ENCODE results near the gene DUSP22. TPM values are rescaled to one million over a fixed set of nuclear protein-coding genes. Genes with fewer than 3 reads are reported as not detected.

DUSP22 gene
- total RNA-seq, 2 donors from 2014 or later = 22.2 to 33.3 TPM

- H3K36me3 Mint-ChIP-seq = peaks cover 10 to 14% of the 10 kb centered on the region in 2 donors
- no peak overlapping the region for H3K27ac Mint-ChIP-seq
- H3K9me3 Mint-ChIP-seq = peaks cover 0 to 3% of the 10 kb centered on the region in 2 donors
- no peak for DNase-seq (ENCODE audit: low spot score in 2 of 2)
- ATAC-seq = no peak
Measured at GRCh38 chr6:314377-314776, 22.1 kb downstream of the DUSP22 start.

DNA sequence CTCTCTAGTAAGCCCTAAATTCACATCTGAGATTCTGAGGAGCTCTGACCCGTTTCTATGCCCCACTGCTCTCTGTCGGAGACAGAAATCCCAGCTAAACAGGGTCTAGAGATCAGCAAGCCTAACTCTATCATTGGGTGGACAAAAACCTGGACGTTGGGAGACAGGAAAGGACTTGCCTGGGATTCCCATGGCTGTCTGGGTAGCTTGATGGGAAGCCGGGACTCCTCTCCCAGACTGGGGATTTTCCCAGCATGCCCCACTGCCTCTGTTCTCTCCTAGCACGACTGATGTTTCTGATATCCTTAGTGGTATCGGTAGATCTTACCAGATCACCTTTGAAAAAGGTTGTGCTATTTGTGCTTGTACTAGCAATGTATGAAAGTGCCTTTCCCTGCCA is 22.9 kb downstream of the DUSP22 start:
- no peak overlapping the region for H3K27ac Mint-ChIP-seq
- no peak for ATAC-seq

GRCh38 chr6:315921-316752 is 23.9 kb downstream of the DUSP22 start:
- H3K36me3 Mint-ChIP-seq = peaks cover 10 to 14% of the 10 kb centered on the region in 2 donors
- DNase-seq (ENCODE audit: low spot score in 2 of 2) (no peak), ATAC-seq (no peak)
- no peak overlapping the region for H3K27ac Mint-ChIP-seq
- peaks cover 0 to 3% of the 10 kb centered on the region in 2 donors for H3K9me3 Mint-ChIP-seq

More for the DNA sequence above, 22.9 kb downstream of the DUSP22 start:
- DNase-seq (ENCODE audit: low spot score in 2 of 2) = no peak
- peaks cover 0 to 3% of the 10 kb centered on the region in 2 donors for H3K9me3 Mint-ChIP-seq
- peaks cover 10 to 14% of the 10 kb centered on the region in 2 donors for H3K36me3 Mint-ChIP-seq

- H3K9me3 Mint-ChIP-seq = peaks cover 0 to 3% of the 10 kb centered on the region in 2 donors
- H3K36me3 Mint-ChIP-seq = peaks cover 10 to 13% of the 10 kb centered on the region in 2 donors
- H3K27ac Mint-ChIP-seq = no peak overlapping the region
- ATAC-seq (peak in 1 of 2 donors; percentile 72), DNase-seq (ENCODE audit: low spot score in 2 of 2) (no peak)
Measured at GRCh38 chr6:316753-317038, 24.4 kb downstream of the DUSP22 start.

- peaks cover 8 to 10% of the 10 kb centered on the region in 2 donors for H3K36me3 Mint-ChIP-seq
- DNase-seq (ENCODE audit: low spot score in 2 of 2) (no peak), ATAC-seq (no peak)
- H3K9me3 Mint-ChIP-seq = peaks cover 0 to 3% of the 10 kb centered on the region in 2 donors
- H3K27ac Mint-ChIP-seq = no peak overlapping the region
Measured at GRCh38 chr6:317060-317447, 24.8 kb downstream of the DUSP22 start.

DNA sequence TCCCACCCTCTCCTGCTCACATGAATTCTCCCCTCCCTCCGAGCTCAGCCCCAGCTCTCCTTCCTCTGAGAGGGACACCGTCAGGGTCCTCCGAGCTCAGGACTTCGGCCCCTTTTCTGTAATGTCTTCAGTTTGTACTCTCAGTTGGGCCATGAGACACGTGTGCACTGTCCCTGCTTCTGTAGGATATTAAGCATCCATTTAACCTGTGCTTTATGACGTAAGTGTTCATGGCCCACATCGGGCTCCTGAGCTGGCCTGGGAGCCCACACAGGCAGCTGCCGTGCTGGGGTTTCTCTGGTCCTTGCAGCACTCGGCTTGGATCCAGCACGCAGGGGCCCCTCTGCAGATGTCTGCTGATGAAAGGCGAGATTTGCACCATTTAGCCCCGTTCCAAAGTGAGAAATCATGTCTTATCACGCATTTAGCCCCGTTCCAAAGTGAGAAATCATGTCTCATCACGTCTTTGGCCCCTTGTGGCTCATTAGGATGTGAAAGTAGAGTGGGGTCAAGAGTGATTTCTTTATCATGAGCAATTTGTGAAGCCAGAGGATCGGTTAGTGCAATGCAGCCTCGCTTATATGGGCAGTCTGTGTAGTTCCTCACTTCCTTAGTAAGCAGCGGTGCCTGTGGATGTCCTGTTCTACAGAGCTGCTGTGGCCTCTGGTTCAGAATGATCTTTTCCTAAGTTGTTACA is 25.3 kb downstream of the DUSP22 start:
- peaks cover 3 to 8% of the 10 kb centered on the region in 2 donors for H3K36me3 Mint-ChIP-seq
- no peak overlapping the region for H3K27ac Mint-ChIP-seq
- DNase-seq (ENCODE audit: low spot score in 2 of 2) (no peak), ATAC-seq (no peak)
- H3K9me3 Mint-ChIP-seq = peaks cover 0 to 3% of the 10 kb centered on the region in 2 donors

GRCh38 chr6:318243-318890 is 26.1 kb downstream of the DUSP22 start:
- H3K36me3 Mint-ChIP-seq = peaks cover 0 to 8% of the 10 kb centered on the region in 2 donors
- ATAC-seq = no peak
- H3K9me3 Mint-ChIP-seq = peaks cover 0 to 3% of the 10 kb centered on the region in 2 donors
- DNase-seq (ENCODE audit: low spot score in 2 of 2) = no peak
- H3K27ac Mint-ChIP-seq = no peak overlapping the region

DNA sequence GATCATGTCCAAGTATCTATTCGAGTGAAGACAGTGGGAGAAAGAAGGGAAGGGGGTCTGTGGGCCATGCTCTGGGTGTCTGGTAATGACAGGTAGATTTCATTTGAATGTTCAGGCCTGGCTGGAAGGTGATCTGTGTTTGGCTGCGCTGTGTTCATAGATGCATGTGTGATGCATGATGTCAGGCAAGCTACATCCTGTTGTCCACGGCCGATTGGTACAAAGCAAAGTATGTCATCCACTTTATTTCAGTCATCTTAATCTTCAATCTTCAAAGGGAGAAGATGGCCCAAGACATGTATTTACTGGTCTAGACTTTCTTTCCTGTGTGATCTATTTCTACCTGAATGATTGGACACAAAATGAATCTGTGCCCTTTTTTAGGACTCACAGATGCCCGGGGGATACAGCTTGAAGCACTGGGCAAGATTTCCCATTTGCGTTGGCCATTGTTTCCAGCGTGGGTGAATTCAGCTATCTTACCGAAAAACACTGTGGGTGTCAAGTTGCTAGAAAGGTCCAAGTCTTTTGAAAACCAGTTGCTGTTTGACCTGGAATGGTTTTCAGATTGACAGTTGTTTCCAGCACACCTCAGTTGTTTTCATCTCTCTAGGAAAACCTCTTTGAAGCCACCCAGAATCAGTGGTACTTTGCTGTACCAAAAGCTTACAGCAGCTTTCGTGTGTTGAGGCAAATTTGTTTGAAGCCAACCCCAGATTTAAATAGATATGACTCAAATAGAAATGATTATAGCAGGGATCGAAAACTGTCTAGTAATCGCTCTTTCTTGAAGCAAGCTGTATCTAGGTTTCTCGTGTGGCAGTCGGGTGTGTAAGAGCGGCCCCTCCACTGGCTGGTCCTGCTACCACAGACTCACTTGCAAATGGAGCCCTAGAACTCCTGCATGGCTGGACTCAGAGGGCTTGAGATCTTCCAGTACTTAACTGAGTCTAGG is 27.2 kb downstream of the DUSP22 start:
- no peak for DNase-seq (ENCODE audit: low spot score in 2 of 2)

GRCh38 chr6:320351-321157 is 28.3 kb downstream of the DUSP22 start:
- ATAC-seq = no peak
- DNase-seq (ENCODE audit: low spot score in 2 of 2) = no peak
- no peak overlapping the region for H3K27ac Mint-ChIP-seq
- peaks cover 0 to 8% of the 10 kb centered on the region in 2 donors for H3K36me3 Mint-ChIP-seq
- peaks cover 0 to 2% of the 10 kb centered on the region in 2 donors for H3K9me3 Mint-ChIP-seq

More for the DNA sequence above, 27.2 kb downstream of the DUSP22 start:
- H3K9me3 Mint-ChIP-seq = peaks cover 0 to 3% of the 10 kb centered on the region in 2 donors
- H3K36me3 Mint-ChIP-seq = peaks cover 0 to 8% of the 10 kb centered on the region in 2 donors
- H3K27ac Mint-ChIP-seq = no peak overlapping the region
- ATAC-seq = peak; percentile 70 to 74

DNA sequence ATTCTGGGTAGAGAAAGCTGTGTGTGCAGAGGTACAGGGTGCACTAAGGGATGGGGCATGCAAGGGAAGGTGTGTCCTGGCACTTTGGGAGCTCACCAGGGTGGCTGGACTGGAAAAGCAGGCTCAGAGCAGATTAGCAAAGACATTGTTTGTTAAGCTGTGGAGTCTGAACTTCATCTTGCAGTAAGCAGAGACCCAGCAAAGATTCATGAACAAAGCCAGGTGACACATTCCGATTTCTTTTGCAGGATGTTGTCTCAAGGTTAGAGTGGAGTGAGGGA is 28.8 kb downstream of the DUSP22 start:
- no peak overlapping the region for H3K27ac Mint-ChIP-seq
- no peaks in the 10 kb centered on the region for H3K9me3 Mint-ChIP-seq
- ATAC-seq = no peak
- DNase-seq (ENCODE audit: low spot score in 2 of 2) = no peak
- H3K36me3 Mint-ChIP-seq = peaks cover 0 to 8% of the 10 kb centered on the region in 2 donors

- DNase-seq (ENCODE audit: low spot score in 2 of 2) (no peak), ATAC-seq (no peak)
- Mint-ChIP-seq H3K9me3 (no peaks in the 10 kb centered on the region), H3K36me3 (peaks cover 0 to 8% of the 10 kb centered on the region in 2 donors), H3K27ac (no peak overlapping the region)
Measured at GRCh38 chr6:321536-322258, 29.4 kb downstream of the DUSP22 start.

GRCh38 chr6:322259-322930 is 30.1 kb downstream of the DUSP22 start:
- DNase-seq (ENCODE audit: low spot score in 2 of 2) (no peak), ATAC-seq (no peak)
- no peaks in the 10 kb centered on the region for H3K9me3 Mint-ChIP-seq
- H3K27ac Mint-ChIP-seq = no peak overlapping the region
- H3K36me3 Mint-ChIP-seq = peaks cover 0 to 8% of the 10 kb centered on the region in 2 donors

- ATAC-seq (no peak), DNase-seq (ENCODE audit: low spot score in 2 of 2) (no peak)
- Mint-ChIP-seq H3K36me3 (peaks cover 0 to 6% of the 10 kb centered on the region in 2 donors), H3K27ac (no peak overlapping the region), H3K9me3 (no peaks in the 10 kb centered on the region)
Measured at GRCh38 chr6:322940-323729, 30.8 kb downstream of the DUSP22 start.

GRCh38 chr6:323730-324088 is 31.4 kb downstream of the DUSP22 start:
- no peak overlapping the region for H3K27ac Mint-ChIP-seq
- H3K9me3 Mint-ChIP-seq = no peaks in the 10 kb centered on the region
- ATAC-seq (no peak), DNase-seq (ENCODE audit: low spot score in 2 of 2) (no peak)
- peaks cover 0 to under 1% of the 10 kb centered on the region in 2 donors for H3K36me3 Mint-ChIP-seq
